HEK293 (cell line): ENCODE measurements around the gene EGR4.
A peak's percentile ranks its signal among the peaks of the same experiment; 100 is the strongest.

Experiments
- CTCF ChIA-PET: fragments of 350-600 bp; formaldehyde crosslinking; extraction: SDS; loops from one replicate; lab custom pipeline; 2021; ENCODE audit warnings: antibody characterized with exemption; lab: Yijun Ruan, JAX
- POLR2A ChIA-PET: fragments of 300-600 bp; formaldehyde crosslinking; extraction: SDS; loops from one replicate; lab custom pipeline; 2020; ENCODE audit warnings: antibody characterized with exemption, inconsistent platforms; lab: Yijun Ruan, JAX
- H3K27ac ChIP-seq: fragments of 200-500 bp; sonication (Bioruptor generic); 2 replicates; pipeline ENCODE4 v1.5.1; 2014; ENCODE audit warnings: low read depth, low read length, control low read depth, inconsistent platforms; ENCODE audit errors: extremely low read depth
- H3K36me3 ChIP-seq, 2 experiments: fragments of 200-500 bp in 1 of 2; sonication (Bioruptor generic) in 1 of 2; 1 replicate in 1 of 2; 2 replicates in 1 of 2; pipeline ENCODE4 v1.5.1; 2014 to 2017; ENCODE audit warnings: inconsistent platforms in 2 of 2, low read length in 2 of 2; ENCODE audit not compliant: control insufficient read depth in 2 of 2, insufficient read depth in 1 of 2
- H3K4me1 ChIP-seq: fragments of 200-500 bp; sonication (Bioruptor generic); 2 replicates; pipeline ENCODE4 v1.5.1; 2014; ENCODE audit warnings: mild to moderate bottlenecking, low read length, inconsistent platforms; ENCODE audit not compliant: control insufficient read depth, insufficient read depth
- H3K4me3 ChIP-seq: 2 replicates; pipeline ENCODE4 v1.5.1; 2011; ENCODE audit warnings: low read depth, mild to moderate bottlenecking, control low read depth, low read length, moderate library complexity
- H3K9me3 ChIP-seq: fragments of 200-500 bp; sonication (Bioruptor generic); 2 replicates; pipeline ENCODE4 v1.5.1; 2014; ENCODE audit warnings: low read depth, low read length, inconsistent platforms; ENCODE audit not compliant: control insufficient read depth, insufficient read depth
- KLF16 ChIP-seq: fragments of 450-650 bp; formaldehyde crosslinking; IDR thresholded peaks from 2 replicates; pipeline ENCODE4 v1.5.1; 2017; ENCODE audit warnings: missing biosample characterization, missing genetic modification characterization
- KLF7 ChIP-seq: fragments of 450-650 bp; formaldehyde crosslinking; IDR thresholded peaks from 2 replicates; pipeline ENCODE4 v1.5.1; 2016; ENCODE audit warnings: missing biosample characterization, missing genetic modification characterization, borderline replicate concordance
- ZNF140 ChIP-seq: fragments of 450-650 bp; formaldehyde crosslinking; IDR thresholded peaks from 2 replicates; pipeline ENCODE4 v1.5.1; 2016; ENCODE audit warnings: missing biosample characterization, missing genetic modification characterization
- ZNF248 ChIP-seq: fragments of 450-650 bp; formaldehyde crosslinking; IDR thresholded peaks from 2 replicates; pipeline ENCODE4 v1.5.1; 2017; ENCODE audit warnings: missing biosample characterization, missing genetic modification characterization
- ZNF302 ChIP-seq: fragments of 450-650 bp; formaldehyde crosslinking; IDR thresholded peaks from 2 replicates; pipeline ENCODE4 v1.5.1; 2016; ENCODE audit warnings: missing biosample characterization, missing genetic modification characterization, low read depth
- ZNF394 ChIP-seq: fragments of 450-650 bp; formaldehyde crosslinking; IDR thresholded peaks from 2 replicates; pipeline ENCODE4 v1.5.1; 2016; ENCODE audit warnings: missing biosample characterization, missing genetic modification characterization, mild to moderate bottlenecking, moderate library complexity, borderline replicate concordance
- ZNF416 ChIP-seq: fragments of 450-650 bp; formaldehyde crosslinking; IDR thresholded peaks from 2 replicates; pipeline ENCODE4 v1.5.1; 2016; ENCODE audit warnings: missing biosample characterization, missing genetic modification characterization
- ZNF558 ChIP-seq: fragments of 450-650 bp; formaldehyde crosslinking; IDR thresholded peaks from 2 replicates; pipeline ENCODE4 v1.5.1; 2016; ENCODE audit warnings: missing biosample characterization, missing genetic modification characterization
- ZNF677 ChIP-seq: fragments of 450-650 bp; IDR thresholded peaks from 2 replicates; pipeline ENCODE4 v1.5.0; 2018; ENCODE audit warnings: missing biosample characterization, mild to moderate bottlenecking, missing genetic modification characterization, moderate library complexity
- TF ChIP-seq, protein P1 (sequence below): fragments of 450-650 bp; formaldehyde crosslinking; IDR thresholded peaks from 2 replicates; pipeline ENCODE4 v1.5.1; 2016; ENCODE audit warnings: missing biosample characterization, missing genetic modification characterization
- TF ChIP-seq, protein P2 (sequence below): fragments of 450-650 bp; formaldehyde crosslinking; IDR thresholded peaks from 2 replicates; pipeline ENCODE4 v1.5.1; 2016; ENCODE audit warnings: missing biosample characterization, missing genetic modification characterization
- TF ChIP-seq, protein P3 (sequence below): fragments of 450-650 bp; formaldehyde crosslinking; IDR thresholded peaks from 2 replicates; pipeline ENCODE4 v1.5.1; 2016; ENCODE audit warnings: missing biosample characterization, missing genetic modification characterization

Gene EGR4

DNA sequence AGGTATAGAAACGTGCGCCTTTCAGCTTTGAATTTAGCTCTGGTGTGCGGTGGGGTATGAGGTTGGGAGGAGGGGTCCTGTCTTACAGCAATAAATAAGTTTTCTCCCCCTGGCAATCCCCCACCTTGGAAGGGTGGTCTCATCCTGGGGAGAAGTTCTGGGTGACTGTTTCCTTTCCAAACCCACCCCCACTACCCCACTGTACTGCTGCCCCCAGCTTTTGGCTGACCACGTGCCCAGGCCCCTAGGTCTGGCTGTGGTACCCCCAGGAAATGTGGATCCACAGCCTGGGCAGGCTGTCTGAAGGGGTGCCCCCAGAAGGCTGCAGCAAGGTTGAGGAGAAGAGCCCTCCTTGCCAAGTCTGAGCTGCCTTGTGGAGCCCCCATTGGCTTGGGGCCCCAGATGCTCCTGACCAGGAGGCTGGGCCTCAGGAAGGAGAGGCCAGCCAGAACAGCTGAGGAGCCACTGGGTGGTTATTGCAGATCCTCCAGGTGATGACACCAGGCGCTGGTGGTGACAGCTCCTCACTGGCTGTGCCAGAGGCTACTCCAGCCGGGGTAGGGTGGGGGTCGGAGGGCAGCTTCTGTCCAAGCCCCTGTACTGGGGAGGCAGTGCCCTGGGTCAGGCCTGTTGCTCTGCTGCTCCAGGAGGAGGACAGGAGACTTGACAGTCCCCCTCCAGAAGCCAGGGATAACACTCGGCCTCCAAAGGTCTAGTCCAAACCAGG lies 35.0 kb downstream of the EGR4 start (continued):
- TF ChIP-seq, protein P1, sequence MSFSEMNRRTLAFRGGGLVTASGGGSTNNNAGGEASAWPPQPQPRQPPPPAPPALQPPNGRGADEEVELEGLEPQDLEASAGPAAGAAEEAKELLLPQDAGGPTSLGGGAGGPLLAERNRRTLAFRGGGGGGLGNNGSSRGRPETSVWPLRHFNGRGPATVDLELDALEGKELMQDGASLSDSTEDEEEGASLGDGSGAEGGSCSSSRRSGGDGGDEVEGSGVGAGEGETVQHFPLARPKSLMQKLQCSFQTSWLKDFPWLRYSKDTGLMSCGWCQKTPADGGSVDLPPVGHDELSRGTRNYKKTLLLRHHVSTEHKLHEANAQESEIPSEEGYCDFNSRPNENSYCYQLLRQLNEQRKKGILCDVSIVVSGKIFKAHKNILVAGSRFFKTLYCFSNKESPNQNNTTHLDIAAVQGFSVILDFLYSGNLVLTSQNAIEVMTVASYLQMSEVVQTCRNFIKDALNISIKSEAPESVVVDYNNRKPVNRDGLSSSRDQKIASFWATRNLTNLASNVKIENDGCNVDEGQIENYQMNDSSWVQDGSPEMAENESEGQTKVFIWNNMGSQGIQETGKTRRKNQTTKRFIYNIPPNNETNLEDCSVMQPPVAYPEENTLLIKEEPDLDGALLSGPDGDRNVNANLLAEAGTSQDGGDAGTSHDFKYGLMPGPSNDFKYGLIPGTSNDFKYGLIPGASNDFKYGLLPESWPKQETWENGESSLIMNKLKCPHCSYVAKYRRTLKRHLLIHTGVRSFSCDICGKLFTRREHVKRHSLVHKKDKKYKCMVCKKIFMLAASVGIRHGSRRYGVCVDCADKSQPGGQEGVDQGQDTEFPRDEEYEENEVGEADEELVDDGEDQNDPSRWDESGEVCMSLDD, result no peak
- TF ChIP-seq, protein P2, sequence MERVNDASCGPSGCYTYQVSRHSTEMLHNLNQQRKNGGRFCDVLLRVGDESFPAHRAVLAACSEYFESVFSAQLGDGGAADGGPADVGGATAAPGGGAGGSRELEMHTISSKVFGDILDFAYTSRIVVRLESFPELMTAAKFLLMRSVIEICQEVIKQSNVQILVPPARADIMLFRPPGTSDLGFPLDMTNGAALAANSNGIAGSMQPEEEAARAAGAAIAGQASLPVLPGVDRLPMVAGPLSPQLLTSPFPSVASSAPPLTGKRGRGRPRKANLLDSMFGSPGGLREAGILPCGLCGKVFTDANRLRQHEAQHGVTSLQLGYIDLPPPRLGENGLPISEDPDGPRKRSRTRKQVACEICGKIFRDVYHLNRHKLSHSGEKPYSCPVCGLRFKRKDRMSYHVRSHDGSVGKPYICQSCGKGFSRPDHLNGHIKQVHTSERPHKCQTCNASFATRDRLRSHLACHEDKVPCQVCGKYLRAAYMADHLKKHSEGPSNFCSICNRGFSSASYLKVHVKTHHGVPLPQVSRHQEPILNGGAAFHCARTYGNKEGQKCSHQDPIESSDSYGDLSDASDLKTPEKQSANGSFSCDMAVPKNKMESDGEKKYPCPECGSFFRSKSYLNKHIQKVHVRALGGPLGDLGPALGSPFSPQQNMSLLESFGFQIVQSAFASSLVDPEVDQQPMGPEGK, result no peak
- TF ChIP-seq ZNF394 (tag by site-specific recombination) (no peak), ZNF302 (tag by site-specific recombination) (no peak), ZNF558 (tag by site-specific recombination) (no peak), ZNF140 (tag by site-specific recombination) (no peak)

DNA sequence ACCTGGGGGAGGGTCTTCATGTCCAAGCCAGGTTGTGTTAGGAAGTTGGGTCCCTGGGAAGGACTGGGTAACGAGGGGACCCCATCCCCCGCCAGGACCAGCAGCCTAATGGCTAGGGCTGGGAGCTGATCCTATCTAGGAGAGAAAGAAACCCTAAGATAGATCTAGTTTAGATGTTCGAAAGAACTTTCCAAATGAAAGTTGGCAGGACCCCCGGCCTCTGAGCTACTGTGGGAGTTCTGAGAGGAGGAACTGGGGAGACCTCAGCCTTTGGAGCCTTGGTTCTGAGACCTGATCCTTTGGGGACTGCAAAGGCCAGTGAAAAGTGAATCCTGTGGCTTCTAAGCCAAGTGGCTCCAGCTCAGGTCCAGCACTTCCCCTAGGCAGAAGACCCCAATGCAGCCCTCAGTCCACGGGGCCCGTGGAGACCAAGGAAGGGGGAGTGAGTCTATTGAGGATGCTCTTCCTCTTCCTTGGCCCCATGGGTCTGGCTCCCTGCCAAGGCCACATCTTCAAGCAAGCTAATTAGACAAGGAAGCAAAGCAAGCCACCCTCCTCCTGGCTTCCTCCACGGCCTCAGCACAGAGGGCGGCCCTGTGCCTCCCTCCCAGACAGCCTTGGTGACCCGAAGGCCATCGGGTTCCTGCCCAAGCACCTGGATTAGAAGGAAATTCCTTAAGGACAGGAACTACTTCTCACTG lies 35.8 kb downstream of the EGR4 start:
- no peak overlapping the region for H3K27ac ChIP-seq
- no peak overlapping the region for H3K4me3 ChIP-seq
- no peaks in the 10 kb centered on the region for H3K9me3 ChIP-seq
- no peaks in the 10 kb centered on the region for H3K4me1 ChIP-seq
- H3K36me3 ChIP-seq, result peaks cover 4 to 51% of the 10 kb centered on the region in 2 experiments
- TF ChIP-seq ZNF677 (no peak), KLF16 (0 out of 2 replicates have a peak, but pooled peaks have one; percentile 19)
- ChIA-PET POLR2A (interaction anchor here (1.2 to 2.7 kb wide), 4 partner anchors 11 to 24 kb away, joined by 3 to 18 read pairs (median 4); partner anchors contain the start of genes CCT7 and PRADC1), CTCF (interaction anchor here (0.6 to 2.6 kb wide), 3 partner anchors 11 to 149 kb away, joined by 3 to 8 read pairs (median 4); no protein-coding TSS in a partner anchor)

DNA sequence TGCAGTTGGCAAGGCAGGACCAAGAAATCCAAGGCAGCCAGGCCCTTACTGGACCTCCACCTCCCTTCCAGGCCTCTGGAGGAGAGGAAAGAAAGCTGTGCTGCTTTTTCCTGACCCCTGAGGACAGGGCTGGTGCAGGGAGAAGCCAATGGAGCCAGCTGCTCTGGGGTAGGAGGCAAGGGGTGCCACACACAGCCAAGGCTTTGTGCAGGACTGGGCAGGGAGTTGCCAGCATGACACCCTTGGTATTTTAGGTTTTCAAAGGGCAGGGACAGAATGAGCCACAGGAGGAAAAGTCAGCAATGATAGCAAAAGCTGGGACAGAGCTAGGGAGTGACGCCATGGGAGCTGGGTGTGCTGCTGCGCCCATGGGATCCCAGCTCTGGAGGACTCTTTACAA lies 36.3 kb downstream of the EGR4 start:
- POLR2A ChIA-PET, result interaction anchor here (1.2 to 2.7 kb wide), 3 partner anchors 11 to 23 kb away, joined by 4 to 18 read pairs (median 5); partner anchors contain the start of genes CCT7 and PRADC1
- H3K4me1 ChIP-seq, result no peaks in the 10 kb centered on the region
- H3K36me3 ChIP-seq, result peaks cover 4 to 56% of the 10 kb centered on the region in 2 experiments
- H3K9me3 ChIP-seq, result no peaks in the 10 kb centered on the region
- no peak overlapping the region for H3K27ac ChIP-seq
- no peak overlapping the region for H3K4me3 ChIP-seq
- CTCF ChIA-PET, result interaction anchor here (0.7 to 2.6 kb wide), 2 partner anchors 11 to 149 kb away, joined by 3 to 8 read pairs; no protein-coding TSS in a partner anchor
- TF ChIP-seq ZNF416 (tag by site-specific recombination) (no peak), KLF7 (tag by site-specific recombination) (no peak), ZNF248 (tag by site-specific recombination) (no peak), KLF16 (no peak)

DNA sequence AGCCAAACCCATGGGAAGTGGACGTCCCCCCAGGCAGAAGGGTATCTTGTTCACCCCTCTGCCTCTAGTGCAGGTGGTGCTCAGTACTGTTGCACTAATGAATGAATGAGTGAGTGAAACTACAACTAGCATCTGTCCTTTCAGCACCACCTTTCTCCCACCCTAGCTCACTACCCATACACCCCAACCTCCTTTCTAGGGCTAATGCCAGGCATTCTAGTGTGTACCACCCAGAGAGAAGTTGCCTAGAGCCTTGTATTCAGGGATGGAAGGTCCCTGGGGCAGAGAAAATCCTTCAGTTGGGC lies 36.8 kb downstream of the EGR4 start:
- Histone ChIP-seq H3K4me1 (no peaks in the 10 kb centered on the region), H3K36me3 (peaks cover 7 to 61% of the 10 kb centered on the region in 2 experiments), H3K27ac (no peak overlapping the region), H3K9me3 (no peaks in the 10 kb centered on the region), H3K4me3 (no peak overlapping the region)
- CTCF ChIA-PET, result interaction anchor here (2.6 kb wide), 1 partner anchor 12 kb away, joined by 8 read pairs; no protein-coding TSS in a partner anchor
- POLR2A ChIA-PET, result interaction anchor here (0.9 to 2.7 kb wide), 3 partner anchors 12 to 34 kb away, joined by 3 to 18 read pairs (median 5); partner anchors contain the start of genes CCT7 and PRADC1
- TF ChIP-seq, protein P3, sequence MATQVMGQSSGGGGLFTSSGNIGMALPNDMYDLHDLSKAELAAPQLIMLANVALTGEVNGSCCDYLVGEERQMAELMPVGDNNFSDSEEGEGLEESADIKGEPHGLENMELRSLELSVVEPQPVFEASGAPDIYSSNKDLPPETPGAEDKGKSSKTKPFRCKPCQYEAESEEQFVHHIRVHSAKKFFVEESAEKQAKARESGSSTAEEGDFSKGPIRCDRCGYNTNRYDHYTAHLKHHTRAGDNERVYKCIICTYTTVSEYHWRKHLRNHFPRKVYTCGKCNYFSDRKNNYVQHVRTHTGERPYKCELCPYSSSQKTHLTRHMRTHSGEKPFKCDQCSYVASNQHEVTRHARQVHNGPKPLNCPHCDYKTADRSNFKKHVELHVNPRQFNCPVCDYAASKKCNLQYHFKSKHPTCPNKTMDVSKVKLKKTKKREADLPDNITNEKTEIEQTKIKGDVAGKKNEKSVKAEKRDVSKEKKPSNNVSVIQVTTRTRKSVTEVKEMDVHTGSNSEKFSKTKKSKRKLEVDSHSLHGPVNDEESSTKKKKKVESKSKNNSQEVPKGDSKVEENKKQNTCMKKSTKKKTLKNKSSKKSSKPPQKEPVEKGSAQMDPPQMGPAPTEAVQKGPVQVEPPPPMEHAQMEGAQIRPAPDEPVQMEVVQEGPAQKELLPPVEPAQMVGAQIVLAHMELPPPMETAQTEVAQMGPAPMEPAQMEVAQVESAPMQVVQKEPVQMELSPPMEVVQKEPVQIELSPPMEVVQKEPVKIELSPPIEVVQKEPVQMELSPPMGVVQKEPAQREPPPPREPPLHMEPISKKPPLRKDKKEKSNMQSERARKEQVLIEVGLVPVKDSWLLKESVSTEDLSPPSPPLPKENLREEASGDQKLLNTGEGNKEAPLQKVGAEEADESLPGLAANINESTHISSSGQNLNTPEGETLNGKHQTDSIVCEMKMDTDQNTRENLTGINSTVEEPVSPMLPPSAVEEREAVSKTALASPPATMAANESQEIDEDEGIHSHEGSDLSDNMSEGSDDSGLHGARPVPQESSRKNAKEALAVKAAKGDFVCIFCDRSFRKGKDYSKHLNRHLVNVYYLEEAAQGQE, result peak; percentile 53; the same call in 1 of the 2 replicates
- no peak for TF ChIP-seq ZNF248 (tag by site-specific recombination)
